ENCODE measurements around the gene ZNF785. TPM values are rescaled to one million over a fixed set of nuclear protein-coding genes. Genes with fewer than 3 reads are reported as not detected.

Gene ZNF785
- total RNA-seq, 1 experiment from 2014 or later: 18.8 TPM

DNA sequence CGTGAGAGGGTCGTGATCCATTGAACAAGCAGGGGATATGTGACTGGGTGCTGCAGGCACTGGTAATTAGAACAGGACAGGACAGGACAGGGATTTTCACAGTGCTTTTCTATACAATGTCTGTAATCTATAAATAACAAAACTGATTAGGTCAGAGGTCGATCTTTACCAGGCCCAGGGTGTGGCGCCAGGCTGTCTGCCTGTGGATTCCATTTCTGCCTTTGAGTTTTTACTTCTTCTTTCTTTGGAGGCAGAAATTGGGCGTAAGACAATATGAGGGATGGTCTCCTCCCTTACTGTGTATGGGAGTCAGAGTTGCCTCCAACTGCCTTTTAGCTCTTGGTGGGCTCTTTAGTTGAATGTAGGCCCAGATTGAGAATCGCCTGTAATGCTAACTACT lies 25.8 kb downstream of the ZNF785 start:
- TF ChIP-seq, protein P1, sequence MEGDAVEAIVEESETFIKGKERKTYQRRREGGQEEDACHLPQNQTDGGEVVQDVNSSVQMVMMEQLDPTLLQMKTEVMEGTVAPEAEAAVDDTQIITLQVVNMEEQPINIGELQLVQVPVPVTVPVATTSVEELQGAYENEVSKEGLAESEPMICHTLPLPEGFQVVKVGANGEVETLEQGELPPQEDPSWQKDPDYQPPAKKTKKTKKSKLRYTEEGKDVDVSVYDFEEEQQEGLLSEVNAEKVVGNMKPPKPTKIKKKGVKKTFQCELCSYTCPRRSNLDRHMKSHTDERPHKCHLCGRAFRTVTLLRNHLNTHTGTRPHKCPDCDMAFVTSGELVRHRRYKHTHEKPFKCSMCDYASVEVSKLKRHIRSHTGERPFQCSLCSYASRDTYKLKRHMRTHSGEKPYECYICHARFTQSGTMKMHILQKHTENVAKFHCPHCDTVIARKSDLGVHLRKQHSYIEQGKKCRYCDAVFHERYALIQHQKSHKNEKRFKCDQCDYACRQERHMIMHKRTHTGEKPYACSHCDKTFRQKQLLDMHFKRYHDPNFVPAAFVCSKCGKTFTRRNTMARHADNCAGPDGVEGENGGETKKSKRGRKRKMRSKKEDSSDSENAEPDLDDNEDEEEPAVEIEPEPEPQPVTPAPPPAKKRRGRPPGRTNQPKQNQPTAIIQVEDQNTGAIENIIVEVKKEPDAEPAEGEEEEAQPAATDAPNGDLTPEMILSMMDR (conservative IDR thresholded peaks at IDR 0.05): no peak
- Histone ChIP-seq H2AFZ (ENCODE audit: low read length) (no peak overlapping the region), H3T11ph (ENCODE audit: low read length) (no peak overlapping the region), H3K79me1 (ENCODE audit: insufficient read depth, low read depth, low read length, poor library complexity, severe bottlenecking) (no peaks in the 10 kb centered on the region), H3K23ac (ENCODE audit: insufficient read length, low read depth, low read length) (no peak overlapping the region), H3K27me3 (ENCODE audit: insufficient read depth, low read length) (no peaks in the 10 kb centered on the region), H2BK15ac (ENCODE audit: low read depth, low read length) (no peak overlapping the region), H2BK120ac (ENCODE audit: low read depth, low read length, poor library complexity, severe bottlenecking) (no peak overlapping the region), H2BK5ac (ENCODE audit: insufficient read length, low read length) (no peak overlapping the region), H4K91ac (ENCODE audit: insufficient read length, low read depth, low read length) (no peak overlapping the region), H3K4me2 (ENCODE audit: insufficient read depth, insufficient read length, low read length) (no peak overlapping the region), H3K9me3 (ENCODE audit: control insufficient read depth, low read depth, low read length) (no peaks in the 10 kb centered on the region), H3K18ac (ENCODE audit: insufficient read length, low read depth, low read length) (no peak overlapping the region), H3K4ac (ENCODE audit: low read depth, low read length) (no peak overlapping the region), H3K79me2 (ENCODE audit: insufficient read depth, low read length) (no peaks in the 10 kb centered on the region), H2BK20ac (ENCODE audit: low read depth, low read length, poor library complexity, severe bottlenecking) (no peak overlapping the region), H3K56ac (ENCODE audit: insufficient read length, low read depth, low read length) (no peak overlapping the region), H3K9ac (ENCODE audit: extremely low read depth, insufficient read length, low read length) (no peak overlapping the region), H4K20me1 (ENCODE audit: control insufficient read depth, insufficient read depth, insufficient read length) (no peaks in the 10 kb centered on the region), H4K5ac (ENCODE audit: insufficient read length, low read depth, low read length) (no peak overlapping the region), H2AK5ac (ENCODE audit: insufficient read length, low read length) (no peak overlapping the region), H3K23me2 (ENCODE audit: insufficient read length, low read depth, low read length, poor library complexity, severe bottlenecking) (peaks cover 8% of the 10 kb centered on the region), H2BK12ac (ENCODE audit: insufficient read length, low read depth, low read length) (no peak overlapping the region), H3K4me1 (ENCODE audit: insufficient read depth, low read length) (no peaks in the 10 kb centered on the region; the same call in 1 of the 2 replicates), H4K8ac (replicated peaks; ENCODE audit: insufficient read length, low read depth, low read length) (no peak overlapping the region), H3K27ac (ENCODE audit: insufficient read length, low read depth, low read length) (no peak overlapping the region), H3K14ac (ENCODE audit: insufficient read depth, low read length) (no peak overlapping the region)
- no CpG with 5 or more reads among the region's 6 CpGs for WGBS (ENCODE audit: extremely low coverage, insufficient read length, low lambda C conversion rate)
- Mint-ChIP-seq H3K9me3 (no peaks in the 10 kb centered on the region), H3K4me1 (peaks cover 14 to 22% of the 10 kb centered on the region in 2 experiments), H3K4me3 (peak overlapping the region in 1 of 2 experiments; percentile 19; a peak in 2 of 5 replicates), H3K36me3 (ENCODE audit: insufficient read depth in 1 of 3, low read depth in 3 of 3) (peaks cover 2 to 11% (median 10%) of the 10 kb centered on the region in 3 experiments), H3K27ac (peak overlapping the region in 2 of 3 experiments; percentile 26 to 42; a peak in 3 of 7 replicates), H3K27me3 (ENCODE audit: low read depth) (no peaks in the 10 kb centered on the region)
- no peak for DNase-seq
